Sigmoid colon (tissue), 7 donors: ENCODE measurements around the gene CUL9. TPM values are rescaled to one million over a fixed set of nuclear protein-coding genes. Genes with fewer than 3 reads are reported as not detected.

Experiments
- DNase-seq: peaks from one replicate; pipeline ENCODE4 v3.0.0-alpha.2; 2019
- H3K27ac ChIP-seq, 4 donors: fragments of 200-600 bp; sonication (generic); one replicate each; pipeline ENCODE4 v1.5.1; 2016 to 2019; ENCODE audit warnings: mild to moderate bottlenecking in 1 of 4
- H3K27me3 ChIP-seq, 3 donors: fragments of 200-600 bp; sonication (generic); one replicate each; pipeline ENCODE4 v1.5.1; 2019; ENCODE audit warnings: mild to moderate bottlenecking in 1 of 3
- H3K36me3 ChIP-seq, 4 donors: fragments of 200-600 bp; sonication (generic); one replicate each; pipeline ENCODE4 v1.5.1; 2016 to 2019
- H3K4me1 ChIP-seq, 4 donors: fragments of 200-600 bp; sonication (generic); one replicate each; pipeline ENCODE4 v1.5.1; 2017 to 2019
- H3K4me3 ChIP-seq, 4 donors: fragments of 200-600 bp; sonication (generic); one replicate each; pipeline ENCODE4 v1.5.1; 2017 to 2019; ENCODE audit warnings: mild to moderate bottlenecking in 2 of 4, moderate library complexity in 1 of 4
- H3K9me3 ChIP-seq, 4 donors: fragments of 200-600 bp in 3 of 4; sonication (generic) in 3 of 4; one replicate each; pipeline versions ENCODE4 v1.5.1 to v1.6.1; 2013 to 2019
- CTCF ChIP-seq, 4 experiments: fragments of 450-650 bp in 3 of 4; fragments of 200-600 bp in 1 of 4; IDR thresholded peaks; one replicate each; pipeline ENCODE4 v1.5.1; 2016 to 2019; ENCODE audit warnings: antibody characterized with exemption in 4 of 4, mild to moderate bottlenecking in 3 of 4, moderate library complexity in 2 of 4
- EP300 ChIP-seq, 4 donors: sonication (generic); formaldehyde crosslinking; IDR thresholded peaks; one replicate each; pipeline ENCODE4 v1.6.1; 2017; ENCODE audit warnings: antibody characterized with exemption in 4 of 4
- POLR2A ChIP-seq, 2 donors: fragments of 450-650 bp; IDR thresholded peaks; one replicate each; pipeline ENCODE4 v1.6.1; 2016; ENCODE audit warnings: antibody characterized with exemption in 2 of 2, mild to moderate bottlenecking in 2 of 2, moderate library complexity in 2 of 2
- POLR2AphosphoS5 ChIP-seq, 4 donors: sonication (generic); formaldehyde crosslinking; IDR thresholded peaks; one replicate each; pipeline ENCODE4 v1.6.1; 2017; ENCODE audit warnings: antibody characterized with exemption in 4 of 4
- WGBS, 2 donors: extraction: QIAGEN DNeasy Blood & Tissue Kit; methylation state at CpG; one replicate each; pipeline ENCODE4 v1.1.7; 2013; 5-methylcytosine and 5-hydroxymethylcytosine counted together
- intact Hi-C: fragments of 100-400 bp; cut with DNase I; formaldehyde crosslinking; loops from one replicate; pipeline ENCODE4 v1.15.1; 2023
- polyA plus RNA-seq, 3 donors: library from polyadenylated mRNA; stranded (reverse); fragments of 200-250 nt; gene quantifications; one replicate each; pipeline ENCODE4 v1.2.3, GENCODE V29; 2013
- total RNA-seq, 4 donors: library from RNA; depleted of rRNA; stranded (reverse); fragments of >200 nt; gene quantifications; one replicate each; pipeline ENCODE4 v1.1.0, GENCODE V29; 2016
- donor health status: healthy with polysubstance abuse.
- donor health status: Bipolar disorder and iron deficiency.
- donor health status: healthy.

CUL9 gene
- total and polyA plus RNA-seq, 7 donors, result 5.1 to 49.6 (median 28.2) TPM

GRCh38 chr6:43248101-43248500 lies 66.1 kb downstream of the CUL9 start:
- DNase-seq, result no peak
- Histone ChIP-seq H3K36me3 (no peaks in the 10 kb centered on the region), H3K4me3 (no peak overlapping the region), H3K9me3 (no peaks in the 10 kb centered on the region), H3K4me1 (peaks cover 0 to 15% (median 12%) of the 10 kb centered on the region in 4 donors), H3K27me3 (peaks cover 11 to 54% (median 16%) of the 10 kb centered on the region in 3 donors), H3K27ac (no peak overlapping the region)
- 81 to 85% methylated on average over 3 of the region's 3 CpGs for WGBS, 2 donors
- no peak for TF ChIP-seq EP300 (IDR thresholded peaks at IDR 0.05)
- no peak for TF ChIP-seq POLR2A (IDR thresholded peaks at IDR 0.05)
- TF ChIP-seq CTCF (IDR thresholded peaks at IDR 0.05), result no peak
- TF ChIP-seq POLR2AphosphoS5 (IDR thresholded peaks at IDR 0.05), result no peak
- intact Hi-C loops, result no loop called here

GRCh38 chr6:43248791-43249190 lies 66.8 kb downstream of the CUL9 start:
- Histone ChIP-seq H3K27ac (no peak overlapping the region), H3K9me3 (no peaks in the 10 kb centered on the region), H3K4me3 (no peak overlapping the region), H3K36me3 (no peaks in the 10 kb centered on the region), H3K4me1 (peaks cover 0 to 15% (median 12%) of the 10 kb centered on the region in 4 donors), H3K27me3 (peaks cover 5 to 54% (median 9%) of the 10 kb centered on the region in 3 donors)
- DNase-seq, result no peak
- intact Hi-C loops, result no loop called here
- TF ChIP-seq POLR2AphosphoS5 (IDR thresholded peaks at IDR 0.05) (no peak), POLR2A (IDR thresholded peaks at IDR 0.05) (no peak), EP300 (IDR thresholded peaks at IDR 0.05) (no peak), CTCF (IDR thresholded peaks at IDR 0.05) (no peak)

GRCh38 chr6:43250992-43251373 lies 69.0 kb downstream of the CUL9 start:
- peaks cover 0 to 40% (median 3%) of the 10 kb centered on the region in 3 donors for H3K27me3 ChIP-seq
- H3K9me3 ChIP-seq, result no peaks in the 10 kb centered on the region
- no peak for DNase-seq
- H3K36me3 ChIP-seq, result no peaks in the 10 kb centered on the region
- TF ChIP-seq CTCF (IDR thresholded peaks at IDR 0.05) (no peak), POLR2AphosphoS5 (IDR thresholded peaks at IDR 0.05) (no peak), POLR2A (IDR thresholded peaks at IDR 0.05) (no peak), EP300 (IDR thresholded peaks at IDR 0.05) (no peak)
- WGBS, 2 donors, result 4 to 11% methylated on average over 8 of the region's 8 CpGs
- H3K4me1 ChIP-seq, result peaks cover 0 to 15% (median 12%) of the 10 kb centered on the region in 4 donors
- H3K4me3 ChIP-seq, result no peak overlapping the region
- intact Hi-C loops, result no loop called here
- no peak overlapping the region for H3K27ac ChIP-seq

GRCh38 chr6:43253401-43253800 lies 71.4 kb downstream of the CUL9 start:
- intact Hi-C loops, result no loop called here
- 95 to 96% methylated on average over 11 of the region's 11 CpGs for WGBS, 2 donors
- Histone ChIP-seq H3K4me3 (no peak overlapping the region), H3K9me3 (no peaks in the 10 kb centered on the region), H3K36me3 (no peaks in the 10 kb centered on the region), H3K27me3 (peaks cover 0 to 33% (median 3%) of the 10 kb centered on the region in 3 donors), H3K4me1 (no peaks in the 10 kb centered on the region), H3K27ac (no peak overlapping the region)
- DNase-seq, result no peak
- TF ChIP-seq POLR2A (IDR thresholded peaks at IDR 0.05) (no peak), CTCF (IDR thresholded peaks at IDR 0.05) (no peak), EP300 (IDR thresholded peaks at IDR 0.05) (no peak), POLR2AphosphoS5 (IDR thresholded peaks at IDR 0.05) (no peak)

- no peaks in the 10 kb centered on the region for H3K36me3 ChIP-seq
- H3K27me3 ChIP-seq, result peaks cover 0 to 33% (median 3%) of the 10 kb centered on the region in 3 donors
- H3K9me3 ChIP-seq, result no peaks in the 10 kb centered on the region
- no peak for TF ChIP-seq EP300 (IDR thresholded peaks at IDR 0.05)
- TF ChIP-seq POLR2A (IDR thresholded peaks at IDR 0.05), result no peak
- no peak for TF ChIP-seq POLR2AphosphoS5 (IDR thresholded peaks at IDR 0.05)
- no peak for TF ChIP-seq CTCF (IDR thresholded peaks at IDR 0.05)
- 87 to 91% methylated on average over 15 of the region's 15 CpGs for WGBS, 2 donors
- no peak overlapping the region for H3K4me3 ChIP-seq
- intact Hi-C loops, result no loop called here
- DNase-seq, result no peak
- H3K4me1 ChIP-seq, result no peaks in the 10 kb centered on the region
- H3K27ac ChIP-seq, result no peak overlapping the region
These were observed 72.3 kb downstream of the CUL9 start for GRCh38 chr6:43254138-43254817.
